K562 (cell line): ENCODE data around the gene CCDC71L. TPM values are rescaled to one million over a fixed set of nuclear protein-coding genes. Genes with fewer than 3 reads are reported as not detected.

Experiments
- ARID3B ChIP-seq: fragments of 250-450 bp; sonication (Bioruptor Pico); IDR thresholded peaks from 2 replicates; pipeline ENCODE4 v1.4.0; 2020; ENCODE audit warnings: borderline replicate concordance
- BRD4 ChIP-seq: fragments of 200-600 bp; sonication (generic); IDR thresholded peaks from 2 replicates; pipeline ENCODE4 v1.6.1; 2017; ENCODE audit warnings: inconsistent platforms
- CREB1 ChIP-seq, 2 experiments: sonication (generic) in 1 of 2; formaldehyde crosslinking in 1 of 2; IDR thresholded peaks; 2 replicates each; pipeline versions ENCODE4 v1.6.1 to v1.8.0; 2012 to 2022; ENCODE audit warnings: inconsistent platforms in 1 of 2, mild to moderate bottlenecking in 1 of 2, missing genetic modification reagents in 1 of 2, moderate library complexity in 1 of 2
- E2F3 ChIP-seq: fragments of 250-450 bp; sonication (Bioruptor Pico); IDR thresholded peaks from 2 replicates; pipeline ENCODE4 v1.4.0; 2020; ENCODE audit warnings: mild to moderate bottlenecking
- HDAC8 ChIP-seq: fragments of 450-650 bp; IDR thresholded peaks from 2 replicates; pipeline ENCODE4 v1.6.1; 2016; ENCODE audit warnings: mild to moderate bottlenecking, missing genetic modification characterization, moderate library complexity, missing compliant biosample characterization
- LARP7 ChIP-seq: fragments of 450-650 bp; IDR thresholded peaks from 2 replicates; pipeline ENCODE4 v1.6.1; 2016
- PHB ChIP-seq: fragments of 250-450 bp; sonication (Bioruptor Pico); IDR thresholded peaks from 2 replicates; pipeline ENCODE4 v1.5.0; 2021
- TEAD4 ChIP-seq, 2 experiments: sonication (generic) in 1 of 2; formaldehyde crosslinking in 1 of 2; IDR thresholded peaks; 2 replicates each; pipeline versions ENCODE4 v1.6.1 to v1.8.0; 2012 to 2022; ENCODE audit warnings: borderline replicate concordance in 1 of 2, inconsistent platforms in 1 of 2, low read length in 1 of 2, mild to moderate bottlenecking in 1 of 2, missing genetic modification reagents in 1 of 2
- TRIM24 ChIP-seq, 2 experiments: fragments of 450-650 bp; IDR thresholded peaks; 2 replicates each; pipeline ENCODE4 v1.6.1; 2016
- ZNF197 ChIP-seq: fragments of 200-800 bp; sonication (Bioruptor generic); IDR thresholded peaks from 2 replicates; pipeline ENCODE4 v1.6.1; 2016; ENCODE audit warnings: low read depth, missing genetic modification characterization, missing compliant biosample characterization
- ZNF23 ChIP-seq: fragments of 250-450 bp; sonication (Bioruptor Pico); IDR thresholded peaks from 2 replicates; pipeline ENCODE4 v1.4.0; 2020; ENCODE audit warnings: mild to moderate bottlenecking
- ZNF324 ChIP-seq: fragments of 250-450 bp; sonication (Bioruptor Pico); IDR thresholded peaks from 2 replicates; pipeline ENCODE4 v1.4.0; 2020; ENCODE audit warnings: mild to moderate bottlenecking
- polyA plus RNA-seq, 8 experiments: library from polyadenylated mRNA; depleted of rRNA in 4 of 8; stranded (reverse) in 5 of 8; unstranded in 3 of 8; fragments of >200 nt; fragmentation: Nextera tagmentation in 2 of 8; fragmentation: Illumina TruSeq in 1 of 8; extraction: Ambion mirVana in 2 of 8; extraction: Trizol in 1 of 8; gene quantifications; 2 replicates each; pipeline versions ENCODE4 v1.2.1 to v1.2.3, GENCODE V29; 2011 to 2014; ENCODE audit warnings: inconsistent platforms in 1 of 8, missing spikeins in 1 of 8
- total RNA-seq, 7 experiments: library from RNA; depleted of rRNA in 6 of 7; stranded (reverse); fragments of >200 nt in 6 of 7; fragmentation: Illumina TruSeq in 2 of 7; extraction: Trizol in 2 of 7; gene quantifications; 2 replicates each; pipeline versions ENCODE4 v1.2.1 to v1.2.3, GENCODE V29; 2011 to 2021; ENCODE audit warnings: low replicate concordance in 1 of 7
- TF ChIP-seq, protein P1 (sequence below): fragments of 450-650 bp; IDR thresholded peaks from 2 replicates; pipeline ENCODE4 v1.6.1; 2016; ENCODE audit warnings: low read depth

The CCDC71L gene
- total and polyA plus RNA-seq, 9 of the 15 experiments (the other 6 are each of a cell fraction or from before 2014, with no cell fraction given): 5.7 to 108 (median 25.4) TPM

GRCh38 chr7:106659963-106660861 lies 746 bp downstream of the CCDC71L start (continued):
- no peak for TF ChIP-seq ZNF23 (CRISPR knock-in tag)
- peak; percentile 93; the same call in 1 of the 2 replicates for TF ChIP-seq ARID3B
- peak; percentile 81 for TF ChIP-seq ZNF197 (CRISPR knock-in tag)
- TF ChIP-seq CREB1 (IDR thresholded peaks at IDR 0.05): peak; percentile 69
- TF ChIP-seq CREB1 (CRISPR knock-in tag; IDR thresholded peaks at IDR 0.05): peak; percentile 80; the same call in 1 of the 2 replicates
- peak; percentile 5 to 67; a peak in 2 of 4 replicates for TF ChIP-seq TRIM24 (IDR thresholded peaks at IDR 0.05)
- 0 out of 2 replicates have a peak, but pooled peaks have one; percentile 12 for TF ChIP-seq ZNF324 (CRISPR knock-in tag)
- no peak for TF ChIP-seq BRD4
- TF ChIP-seq, protein P1, sequence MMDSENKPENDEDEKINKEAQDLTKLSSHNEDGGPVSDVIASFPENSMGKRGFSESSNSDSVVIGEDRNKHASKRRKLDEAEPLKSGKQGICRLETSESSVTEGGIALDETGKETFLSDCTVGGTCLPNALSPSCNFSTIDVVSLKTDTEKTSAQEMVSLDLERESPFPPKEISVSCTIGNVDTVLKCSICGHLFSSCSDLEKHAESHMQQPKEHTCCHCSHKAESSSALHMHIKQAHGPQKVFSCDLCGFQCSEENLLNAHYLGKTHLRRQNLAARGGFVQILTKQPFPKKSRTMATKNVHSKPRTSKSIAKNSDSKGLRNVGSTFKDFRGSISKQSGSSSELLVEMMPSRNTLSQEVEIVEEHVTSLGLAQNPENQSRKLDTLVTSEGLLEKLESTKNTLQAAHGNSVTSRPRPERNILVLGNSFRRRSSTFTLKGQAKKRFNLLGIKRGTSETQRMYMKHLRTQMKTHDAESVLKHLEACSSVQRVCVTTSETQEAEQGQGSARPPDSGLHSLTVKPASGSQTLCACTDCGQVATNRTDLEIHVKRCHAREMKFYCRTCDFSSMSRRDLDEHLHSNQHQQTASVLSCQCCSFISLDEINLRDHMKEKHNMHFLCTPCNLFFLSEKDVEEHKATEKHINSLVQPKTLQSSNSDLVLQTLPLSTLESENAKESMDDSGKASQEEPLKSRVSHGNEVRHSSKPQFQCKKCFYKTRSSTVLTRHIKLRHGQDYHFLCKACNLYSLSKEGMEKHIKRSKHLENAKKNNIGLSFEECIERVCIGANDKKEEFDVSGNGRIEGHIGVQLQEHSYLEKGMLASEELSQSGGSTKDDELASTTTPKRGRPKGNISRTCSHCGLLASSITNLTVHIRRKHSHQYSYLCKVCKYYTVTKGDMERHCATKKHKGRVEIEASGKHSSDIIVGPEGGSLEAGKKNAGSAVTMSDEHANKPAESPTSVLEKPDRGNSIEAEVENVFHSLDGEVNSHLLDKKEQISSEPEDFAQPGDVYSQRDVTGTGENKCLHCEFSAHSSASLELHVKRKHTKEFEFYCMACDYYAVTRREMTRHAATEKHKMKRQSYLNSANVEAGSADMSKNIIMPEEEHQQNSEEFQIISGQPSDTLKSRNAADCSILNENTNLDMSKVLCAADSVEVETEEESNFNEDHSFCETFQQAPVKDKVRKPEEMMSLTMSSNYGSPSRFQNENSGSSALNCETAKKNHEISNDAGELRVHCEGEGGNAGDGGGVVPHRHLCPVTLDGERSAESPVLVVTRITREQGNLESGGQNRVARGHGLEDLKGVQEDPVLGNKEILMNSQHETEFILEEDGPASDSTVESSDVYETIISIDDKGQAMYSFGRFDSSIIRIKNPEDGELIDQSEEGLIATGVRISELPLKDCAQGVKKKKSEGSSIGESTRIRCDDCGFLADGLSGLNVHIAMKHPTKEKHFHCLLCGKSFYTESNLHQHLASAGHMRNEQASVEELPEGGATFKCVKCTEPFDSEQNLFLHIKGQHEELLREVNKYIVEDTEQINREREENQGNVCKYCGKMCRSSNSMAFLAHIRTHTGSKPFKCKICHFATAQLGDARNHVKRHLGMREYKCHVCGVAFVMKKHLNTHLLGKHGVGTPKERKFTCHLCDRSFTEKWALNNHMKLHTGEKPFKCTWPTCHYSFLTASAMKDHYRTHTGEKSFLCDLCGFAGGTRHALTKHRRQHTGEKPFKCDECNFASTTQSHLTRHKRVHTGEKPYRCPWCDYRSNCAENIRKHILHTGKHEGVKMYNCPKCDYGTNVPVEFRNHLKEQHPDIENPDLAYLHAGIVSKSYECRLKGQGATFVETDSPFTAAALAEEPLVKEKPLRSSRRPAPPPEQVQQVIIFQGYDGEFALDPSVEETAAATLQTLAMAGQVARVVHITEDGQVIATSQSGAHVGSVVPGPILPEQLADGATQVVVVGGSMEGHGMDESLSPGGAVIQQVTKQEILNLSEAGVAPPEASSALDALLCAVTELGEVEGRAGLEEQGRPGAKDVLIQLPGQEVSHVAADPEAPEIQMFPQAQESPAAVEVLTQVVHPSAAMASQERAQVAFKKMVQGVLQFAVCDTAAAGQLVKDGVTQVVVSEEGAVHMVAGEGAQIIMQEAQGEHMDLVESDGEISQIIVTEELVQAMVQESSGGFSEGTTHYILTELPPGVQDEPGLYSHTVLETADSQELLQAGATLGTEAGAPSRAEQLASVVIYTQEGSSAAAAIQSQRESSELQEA: peak; percentile 84
- TF ChIP-seq LARP7: peak; percentile 8; the same call in 1 of the 2 replicates
- TF ChIP-seq PHB (CRISPR knock-in tag): peak; percentile 87; the same call in 1 of the 2 replicates
- TF ChIP-seq E2F3: peak; percentile 89
- TF ChIP-seq HDAC8 (tag): peak; percentile 90
- peak; percentile 53 for TF ChIP-seq TEAD4 (IDR thresholded peaks at IDR 0.05; ENCODE audit: low read length)
- TF ChIP-seq TEAD4 (CRISPR knock-in tag; IDR thresholded peaks at IDR 0.05; ENCODE audit: borderline replicate concordance): 0 out of 2 replicates have a peak, but pooled peaks have one; percentile 61
